H1 (cell line): Measurements from ENCODE around the gene IQCH. TPM values are rescaled to one million over a fixed set of nuclear protein-coding genes. Genes with fewer than 3 reads are reported as not detected.

Experiments
- CTCF ChIA-PET: fragments of 300-600 bp; sonication (Branson Sonifier 250); formaldehyde crosslinking; loops from one replicate; lab custom pipeline; 2021; ENCODE audit not compliant: partially characterized antibody; lab: Charles Lee
- POLR2A ChIA-PET: fragments of 300-600 bp; sonication (Branson Sonifier 250); formaldehyde crosslinking; loops from one replicate; lab custom pipeline; 2021; ENCODE audit warnings: inconsistent platforms; ENCODE audit not compliant: partially characterized antibody; lab: Charles Lee
- DNase-seq, 2 experiments: peaks; one replicate each; pipeline versions ENCODE4 v3.0.0 to v3.0.0-alpha.2; 2010 to 2022; ENCODE audit warnings: low spot score in 2 of 2, low read depth in 1 of 2, mixed read lengths in 1 of 2
- FAIRE-seq: peaks from 2 replicates; lab custom pipeline; 2011; peaks lifted over from hg19 to GRCh38; lab: Jason Lieb, UNC
- H2AFZ ChIP-seq: 2 replicates; pipeline ENCODE4 v1.8.1; 2012; ENCODE audit warnings: low read length, inconsistent platforms
- H2AK5ac ChIP-seq: 2 replicates; pipeline ENCODE4 v1.6.1; 2013; ENCODE audit warnings: low read depth, low read length
- H2BK120ac ChIP-seq: replicated peaks from 2 replicates; pipeline ENCODE3; 2013; ENCODE audit warnings: low read depth, low read length, inconsistent platforms
- H2BK12ac ChIP-seq: 2 replicates; pipeline ENCODE4 v1.6.1; 2013; ENCODE audit warnings: low read depth, low read length
- H2BK15ac ChIP-seq: 2 replicates; pipeline ENCODE4 v1.6.1; 2013; ENCODE audit warnings: low read length
- H2BK20ac ChIP-seq: 2 replicates; pipeline ENCODE4 v1.6.1; 2013; ENCODE audit warnings: low read length
- H2BK5ac ChIP-seq: 2 replicates; pipeline ENCODE4 v1.6.1; 2013; ENCODE audit warnings: low read depth, low read length
- H3K14ac ChIP-seq: 2 replicates; pipeline ENCODE4 v1.6.1; 2013; ENCODE audit warnings: inconsistent platforms; ENCODE audit not compliant: insufficient read length
- H3K18ac ChIP-seq: 2 replicates; pipeline ENCODE4 v1.6.1; 2013; ENCODE audit warnings: low read length; ENCODE audit errors: extremely low read depth
- H3K23ac ChIP-seq: 2 replicates; pipeline ENCODE4 v1.6.1; 2013; ENCODE audit warnings: inconsistent platforms; ENCODE audit not compliant: insufficient read length
- H3K23me2 ChIP-seq: 2 replicates; pipeline ENCODE4 v1.6.1; 2013; ENCODE audit warnings: low read depth, low read length
- H3K27ac ChIP-seq: 2 replicates; pipeline ENCODE4 v1.6.1; 2011; ENCODE audit warnings: low read depth, low read length, inconsistent platforms
- H3K27me3 ChIP-seq, 4 experiments: replicated peaks in 1 of 4; 1 replicate in 1 of 4; 2 replicates in 3 of 4; pipeline versions ENCODE4 v1.6.1 to v1.8.1; 2011 to 2013; ENCODE audit warnings: low read length in 3 of 4, mild to moderate bottlenecking in 3 of 4, inconsistent platforms in 2 of 4, mixed read lengths in 2 of 4, moderate library complexity in 1 of 4; ENCODE audit not compliant: control insufficient read depth in 3 of 4, insufficient read depth in 3 of 4; ENCODE audit errors: extremely low read depth in 1 of 4
- H3K36me3 ChIP-seq, 4 experiments: 2 replicates each; pipeline versions ENCODE4 v1.6.1 to v1.8.1; 2011 to 2013; ENCODE audit warnings: mild to moderate bottlenecking in 4 of 4, low read length in 3 of 4, moderate library complexity in 2 of 4, control low read depth in 1 of 4, inconsistent platforms in 1 of 4; ENCODE audit not compliant: insufficient read depth in 4 of 4, control insufficient read depth in 2 of 4
- H3K4ac ChIP-seq: replicated peaks from 2 replicates; pipeline ENCODE3; 2013; ENCODE audit warnings: low read length, low read depth, mixed read lengths, inconsistent platforms; ENCODE audit not compliant: insufficient read length
- H3K4me1 ChIP-seq, 4 experiments: replicated peaks in 1 of 4; 1 replicate in 1 of 4; 2 replicates in 3 of 4; pipeline versions ENCODE4 v1.6.1 to v1.8.1; 2011 to 2013; ENCODE audit warnings: low read length in 3 of 4, inconsistent platforms in 2 of 4, mixed read lengths in 1 of 4; ENCODE audit not compliant: insufficient read depth in 4 of 4, control insufficient read depth in 3 of 4
- H3K4me2 ChIP-seq, 2 experiments: 2 replicates each; pipeline versions ENCODE4 v1.6.1 to v1.8.1; 2011 to 2013; ENCODE audit warnings: low read depth in 2 of 2, low read length in 2 of 2, control low read depth in 1 of 2, inconsistent platforms in 1 of 2, mild to moderate bottlenecking in 1 of 2; ENCODE audit not compliant: insufficient read depth in 1 of 2
- H3K4me3 ChIP-seq, 4 experiments: fragments of 200-600, 300-600 bp in 1 of 4; sonication (generic), shearing (Covaris generic), sonication (Bioruptor Twin) in 1 of 4; 2 replicates each; pipeline versions ENCODE4 v1.5.1 to v1.8.1; 2011 to 2016; ENCODE audit warnings: low read length in 4 of 4, low read depth in 3 of 4, control low read depth in 2 of 4, inconsistent platforms in 2 of 4, mild to moderate bottlenecking in 2 of 4, mixed read lengths in 1 of 4, moderate library complexity in 1 of 4; ENCODE audit not compliant: insufficient read depth in 2 of 4; ENCODE audit errors: extremely low read depth in 1 of 4
- H3K56ac ChIP-seq: replicated peaks from 2 replicates; pipeline ENCODE3; 2013; ENCODE audit warnings: low read depth, mild to moderate bottlenecking, mixed read lengths, low read length, inconsistent platforms; ENCODE audit not compliant: insufficient read length
- H3K79me1 ChIP-seq: 2 replicates; pipeline ENCODE4 v1.6.1; 2013; ENCODE audit warnings: low read depth, low read length, control low read depth
- H3K79me2 ChIP-seq, 2 experiments: 2 replicates each; pipeline versions ENCODE4 v1.6.1 to v1.8.1; 2012 to 2013; ENCODE audit warnings: low read length in 2 of 2, mild to moderate bottlenecking in 2 of 2, inconsistent platforms in 1 of 2; ENCODE audit not compliant: insufficient read depth in 2 of 2, control insufficient read depth in 1 of 2
- H3K9ac ChIP-seq, 4 experiments: replicated peaks in 1 of 4; 1 replicate in 1 of 4; 2 replicates in 3 of 4; pipeline versions ENCODE4 v1.6.1 to v1.8.1; 2011 to 2013; ENCODE audit warnings: low read depth in 3 of 4, low read length in 3 of 4, control low read depth in 2 of 4, mild to moderate bottlenecking in 2 of 4, moderate library complexity in 2 of 4, inconsistent platforms in 1 of 4; ENCODE audit errors: extremely low read depth in 1 of 4
- H3K9me3 ChIP-seq, 2 experiments: 2 replicates each; pipeline versions ENCODE4 v1.6.1 to v1.8.1; 2012 to 2013; ENCODE audit warnings: mild to moderate bottlenecking in 2 of 2, moderate library complexity in 2 of 2, control low read depth in 1 of 2, inconsistent platforms in 1 of 2, low read depth in 1 of 2, low read length in 1 of 2, mixed read lengths in 1 of 2; ENCODE audit not compliant: insufficient read depth in 2 of 2
- H4K20me1 ChIP-seq, 2 experiments: replicated peaks in 1 of 2; 2 replicates each; pipeline versions ENCODE3 to v1.8.1; 2011 to 2013; ENCODE audit warnings: inconsistent platforms in 2 of 2, low read length in 2 of 2, mild to moderate bottlenecking in 1 of 2; ENCODE audit not compliant: insufficient read depth in 2 of 2, control insufficient read depth in 1 of 2
- H4K5ac ChIP-seq: 2 replicates; pipeline ENCODE4 v1.6.1; 2013; ENCODE audit warnings: low read length, low read depth, mixed read lengths, inconsistent platforms; ENCODE audit not compliant: insufficient read length
- H4K8ac ChIP-seq: 2 replicates; pipeline ENCODE4 v1.8.0; 2013; ENCODE audit warnings: mild to moderate bottlenecking, moderate library complexity, low read length, inconsistent platforms; ENCODE audit not compliant: insufficient read depth; ENCODE audit errors: extremely low read depth
- H4K91ac ChIP-seq: replicated peaks from 2 replicates; pipeline ENCODE3; 2013; ENCODE audit warnings: low read length, mixed read lengths, inconsistent platforms; ENCODE audit not compliant: insufficient read length
- EZH2 ChIP-seq: fragments of 200-600 bp; sonication (generic); IDR thresholded peaks from 2 replicates; pipeline ENCODE4 v1.7.1; 2012; ENCODE audit warnings: low read depth, mild to moderate bottlenecking, moderate library complexity, low read length, inconsistent platforms; ENCODE audit not compliant: severe bottlenecking
- JUND ChIP-seq: IDR thresholded peaks from 2 replicates; pipeline ENCODE4 v1.6.1; 2011; ENCODE audit warnings: mild to moderate bottlenecking, improper control_type of control experiment, low read length
- KDM4A ChIP-seq: IDR thresholded peaks from one replicate; pipeline ENCODE4 v1.7.1; 2012; ENCODE audit warnings: low read depth, mild to moderate bottlenecking, moderate library complexity, low read length, inconsistent platforms; ENCODE audit not compliant: severe bottlenecking
- POLR2AphosphoS5 ChIP-seq: IDR thresholded peaks from 2 replicates; pipeline ENCODE4 v1.6.1; 2011; ENCODE audit warnings: low read depth, low read length
- RAD21 ChIP-seq, 2 experiments: IDR thresholded peaks in 1 of 2; conservative IDR thresholded peaks in 1 of 2; 2 replicates each; pipeline ENCODE4 v1.6.1; 2011; ENCODE audit warnings: low read depth in 2 of 2, low read length in 2 of 2, improper control_type of control experiment in 1 of 2, inconsistent platforms in 1 of 2, mild to moderate bottlenecking in 1 of 2, moderate library complexity in 1 of 2
- RNF2 ChIP-seq: fragments of 200-900, 300-1000 bp; sonication (generic); IDR thresholded peaks from 2 replicates; pipeline ENCODE4 v1.7.1; 2016; ENCODE audit warnings: borderline replicate concordance, low read depth, mild to moderate bottlenecking, antibody characterized with exemption, low read length; ENCODE audit not compliant: poor library complexity, severe bottlenecking; ENCODE audit errors: missing control alignments
- WGBS, 2 experiments: shearing (Covaris generic) in 1 of 2; methylation state at CpG; one replicate each; pipeline versions ENCODE4 v1.1.6 to v1.1.7; 2013 to 2015; ENCODE audit warnings: low lambda C conversion rate in 2 of 2, mixed read lengths in 2 of 2, inconsistent platforms in 1 of 2, low coverage in 1 of 2, missing lambda C conversion rate in 1 of 2; ENCODE audit not compliant: insufficient replicate concordance in 2 of 2, insufficient coverage in 1 of 2, insufficient read length in 1 of 2; ENCODE audit errors: extremely low coverage in 1 of 2, missing lambda C conversion rate in 1 of 2; 5-methylcytosine and 5-hydroxymethylcytosine counted together
- polyA plus RNA-seq, 7 experiments: library from polyadenylated mRNA; depleted of rRNA in 3 of 7; stranded (reverse) in 5 of 7; unstranded in 2 of 7; fragments of >200 nt in 5 of 7; fragments of 200-250 nt in 2 of 7; gene quantifications; 1 replicate in 5 of 7; 2 replicates in 1 of 7; 4 replicates in 1 of 7; pipeline versions ENCODE4 v1.2.1 to v1.2.3, GENCODE V29; 2011 to 2013; ENCODE audit warnings: missing spikeins in 2 of 7, mixed read lengths in 2 of 7
- total RNA-seq: library from RNA; stranded (reverse); fragmentation: NEBNext Ultra II Directional; extraction: Animal tissue kit (Norgen Biotek cat#: 25700); gene quantifications from 2 replicates; pipeline ENCODE4 v1.2.1, GENCODE V29; 2021

Gene IQCH
- total and polyA plus RNA-seq, 2 of the 8 experiments (the other 6 are each of a cell fraction or from before 2014, with no cell fraction given), result 0.60 to 1.9 TPM

DNA sequence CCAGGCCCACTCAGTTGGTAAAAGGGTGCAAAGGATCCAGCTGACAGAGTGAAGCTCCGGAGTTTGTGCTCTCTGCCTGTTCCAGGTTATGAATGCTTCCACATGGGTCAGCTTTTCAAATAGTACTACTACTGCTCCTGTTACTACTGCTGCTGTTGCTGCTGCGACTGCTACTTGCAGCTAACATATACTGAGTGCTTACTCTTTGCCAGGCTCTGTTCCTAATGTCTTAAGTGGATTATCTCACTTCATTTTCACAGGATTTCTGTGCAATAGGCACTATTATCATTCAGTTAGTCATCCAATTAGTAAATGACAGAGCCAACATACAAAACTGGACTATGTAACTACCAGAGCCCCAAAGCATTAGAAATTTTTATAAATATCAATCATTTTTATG lies 106.5 kb downstream of the IQCH start:
- H3K9me3 ChIP-seq, result no peaks in the 10 kb centered on the region
- no peak for FAIRE-seq
- no peaks in the 10 kb centered on the region for H4K20me1 ChIP-seq
- no peak for DNase-seq
- no peaks in the 10 kb centered on the region for H3K27me3 ChIP-seq
- TF ChIP-seq KDM4A, result no peak
- no peak for TF ChIP-seq RNF2
- no peak for TF ChIP-seq RAD21 (IDR thresholded peaks at IDR 0.05 in 1 of 2, conservative IDR thresholded peaks at IDR 0.05 in 1 of 2; ENCODE audit: low read depth in 2 of 2, low read length in 2 of 2)
- TF ChIP-seq EZH2, result no peak
- no peak for TF ChIP-seq POLR2AphosphoS5
- no peak for TF ChIP-seq JUND
- no peak overlapping the region for H2AK5ac ChIP-seq
- H3K4ac ChIP-seq, result no peak overlapping the region
- H4K91ac ChIP-seq, result no peak overlapping the region
- WGBS, 2 experiments, result 84% methylated on average over 2 of the region's 2 CpGs; no CpG with 5 or more reads in 1 of the 2 experiments
- CTCF ChIA-PET, result interaction anchor here (1.3 kb wide), 1 partner anchor 414 kb away, joined by 4 read pairs; no protein-coding TSS in a partner anchor
- H3K36me3 ChIP-seq, result no peaks in the 10 kb centered on the region
- no peak overlapping the region for H3K56ac ChIP-seq
- H3K4me3 ChIP-seq, result no peak overlapping the region
- peaks cover 0 to 3% (median 1%) of the 10 kb centered on the region in 4 experiments; a peak in 2 of 7 replicates for H3K4me1 ChIP-seq
- POLR2A ChIA-PET, result no interaction called here
- no peak overlapping the region for H4K8ac ChIP-seq
- no peak overlapping the region for H2BK15ac ChIP-seq
- H3K23me2 ChIP-seq, result no peaks in the 10 kb centered on the region
- no peak overlapping the region for H2BK20ac ChIP-seq
- H2AFZ ChIP-seq, result no peak overlapping the region
- H3K18ac ChIP-seq, result no peak overlapping the region
- H3K27ac ChIP-seq, result no peak overlapping the region
- no peaks in the 10 kb centered on the region for H3K79me2 ChIP-seq
- no peak overlapping the region for H3K23ac ChIP-seq
- H2BK12ac ChIP-seq, result no peak overlapping the region
- no peak overlapping the region for H3K14ac ChIP-seq
- no peaks in the 10 kb centered on the region for H3K79me1 ChIP-seq
- H3K9ac ChIP-seq, result no peak overlapping the region
- H4K5ac ChIP-seq, result no peak overlapping the region
- H2BK5ac ChIP-seq, result no peak overlapping the region
- H3K4me2 ChIP-seq, result no peak overlapping the region
- H2BK120ac ChIP-seq, result no peak overlapping the region
